NK-92 (cell line): Measurements from ENCODE around the gene LIF.

Experiments
- DNase-seq: peaks from one replicate; lab custom pipeline; 2025; ENCODE audit not compliant: unreplicated experiment; lab: John Stamatoyannopoulos, UW

LIF gene

GRCh38 chr22:30265131-30265720 lies 18.7 kb upstream of the LIF start:
- no peak for DNase-seq

- no peak for DNase-seq
These were observed 17.3 kb upstream of the LIF start for GRCh38 chr22:30263883-30264282.

- no peak for DNase-seq
These were observed 16.6 kb upstream of the LIF start for GRCh38 chr22:30262917-30263741.

GRCh38 chr22:30262112-30262511 lies 15.6 kb upstream of the LIF start:
- no peak for DNase-seq

- DNase-seq, result no peak
These were observed 14.6 kb upstream of the LIF start for GRCh38 chr22:30261134-30261533.

- no peak for DNase-seq
These were observed 14.1 kb upstream of the LIF start for GRCh38 chr22:30260682-30261081.

- DNase-seq, result no peak
These were observed 13.7 kb upstream of the LIF start for GRCh38 chr22:30260276-30260675.

- DNase-seq, result no peak
These were observed 7.8 kb upstream of the LIF start for GRCh38 chr22:30254314-30254713.

- no peak for DNase-seq
These were observed 6.8 kb upstream of the LIF start for GRCh38 chr22:30253205-30253852.

GRCh38 chr22:30252411-30253204 lies 6.0 kb upstream of the LIF start:
- no peak for DNase-seq

- no peak for DNase-seq
These were observed 5.2 kb upstream of the LIF start for GRCh38 chr22:30251711-30252110.

- no peak for DNase-seq
These were observed 4.2 kb upstream of the LIF start for GRCh38 chr22:30250661-30251267.

- DNase-seq, result no peak
These were observed 3.5 kb upstream of the LIF start for GRCh38 chr22:30250039-30250565.

GRCh38 chr22:30249049-30250038 lies 2.8 kb upstream of the LIF start:
- DNase-seq, result no peak

GRCh38 chr22:30248484-30248883 lies 1.9 kb upstream of the LIF start:
- no peak for DNase-seq

GRCh38 chr22:30247974-30248373 lies 1.4 kb upstream of the LIF start:
- DNase-seq, result no peak

GRCh38 chr22:30247561-30247960 lies 1.0 kb upstream of the LIF start:
- no peak for DNase-seq

GRCh38 chr22:30246814-30247376 lies 336 bp upstream of the LIF start:
- no peak for DNase-seq
